GM18526 (cell line): ENCODE results near the gene PCLO.

ENCODE experiments used
- POLR2A ChIP-seq: IDR thresholded peaks from 3 replicates; pipeline ENCODE4 v1.6.1; 2011; ENCODE audit not compliant: insufficient read length; ENCODE audit errors: extremely low read depth

The PCLO gene

GRCh38 chr7:82778021-82778420 lies 384.7 kb downstream of the PCLO start:
- TF ChIP-seq POLR2A, result no peak

- no peak for TF ChIP-seq POLR2A
Observed at GRCh38 chr7:82762880-82763279, 399.8 kb downstream of the PCLO start.

DNA sequence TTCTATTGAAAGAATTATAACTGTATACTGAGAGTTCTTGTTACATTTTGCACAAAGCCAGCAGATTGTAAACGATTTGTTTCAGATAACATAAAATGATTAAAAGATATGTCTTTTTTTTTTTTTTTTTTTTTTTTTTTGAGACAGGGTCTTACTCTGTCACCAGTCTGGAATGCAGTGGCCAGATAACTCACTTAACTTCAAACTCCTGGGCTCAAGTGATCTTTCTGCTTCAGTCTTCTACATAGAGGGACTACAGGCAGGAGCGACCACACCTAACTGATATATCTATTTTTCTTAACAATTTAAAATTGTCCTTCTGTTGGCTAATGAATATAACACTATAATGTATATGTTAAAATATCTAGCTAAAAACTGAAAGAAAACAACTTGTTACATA lies 401.9 kb downstream of the PCLO start:
- no peak for TF ChIP-seq POLR2A

- TF ChIP-seq POLR2A, result no peak
Observed at GRCh38 chr7:82760074-82760473, 402.6 kb downstream of the PCLO start.

- TF ChIP-seq POLR2A, result no peak
Observed at GRCh38 chr7:82755705-82756551, 406.8 kb downstream of the PCLO start.

GRCh38 chr7:82750007-82750406 lies 412.7 kb downstream of the PCLO start:
- TF ChIP-seq POLR2A, result no peak

DNA sequence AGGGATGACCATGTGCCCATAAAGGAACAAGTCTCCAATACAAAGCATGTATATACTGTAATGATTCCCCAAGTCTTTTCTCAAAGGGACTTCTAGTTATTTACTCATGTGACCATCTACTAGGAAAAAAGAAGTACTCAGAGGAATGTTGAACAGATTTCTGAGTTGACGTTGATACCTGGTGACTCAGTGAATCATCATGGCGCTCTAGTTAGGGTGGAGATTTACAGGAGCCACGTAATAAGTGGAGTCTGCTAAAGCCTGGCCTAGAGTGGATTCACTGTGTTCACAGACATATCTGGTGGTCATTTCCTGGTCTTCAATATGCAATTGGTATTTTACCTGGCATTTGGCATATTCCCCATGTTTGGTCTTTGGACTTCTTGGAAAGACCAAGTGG lies 416.9 kb downstream of the PCLO start:
- no peak for TF ChIP-seq POLR2A

- TF ChIP-seq POLR2A, result no peak
Observed at GRCh38 chr7:82745117-82745516, 417.6 kb downstream of the PCLO start.

DNA sequence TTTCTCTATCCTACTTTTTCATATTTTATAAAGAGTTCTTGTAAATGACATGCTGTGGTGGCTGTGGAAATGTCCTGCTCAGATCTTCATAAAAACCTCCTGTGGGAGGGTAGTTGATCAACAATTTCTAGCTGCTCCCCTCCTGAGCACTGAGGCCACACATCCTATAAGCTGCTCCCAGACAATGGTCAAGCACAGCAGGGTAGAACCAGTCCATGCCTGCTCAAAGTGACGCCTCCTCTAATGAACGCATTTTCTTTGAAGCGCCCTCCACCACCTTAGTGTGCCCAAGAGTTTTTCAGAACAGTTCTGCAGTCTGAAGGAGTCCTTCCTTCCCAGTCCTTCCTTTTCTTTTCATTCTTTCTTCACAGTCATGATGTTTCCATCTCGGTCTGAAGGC lies 420.5 kb downstream of the PCLO start:
- no peak for TF ChIP-seq POLR2A

GRCh38 chr7:82741493-82741892 lies 421.2 kb downstream of the PCLO start:
- TF ChIP-seq POLR2A, result no peak

DNA sequence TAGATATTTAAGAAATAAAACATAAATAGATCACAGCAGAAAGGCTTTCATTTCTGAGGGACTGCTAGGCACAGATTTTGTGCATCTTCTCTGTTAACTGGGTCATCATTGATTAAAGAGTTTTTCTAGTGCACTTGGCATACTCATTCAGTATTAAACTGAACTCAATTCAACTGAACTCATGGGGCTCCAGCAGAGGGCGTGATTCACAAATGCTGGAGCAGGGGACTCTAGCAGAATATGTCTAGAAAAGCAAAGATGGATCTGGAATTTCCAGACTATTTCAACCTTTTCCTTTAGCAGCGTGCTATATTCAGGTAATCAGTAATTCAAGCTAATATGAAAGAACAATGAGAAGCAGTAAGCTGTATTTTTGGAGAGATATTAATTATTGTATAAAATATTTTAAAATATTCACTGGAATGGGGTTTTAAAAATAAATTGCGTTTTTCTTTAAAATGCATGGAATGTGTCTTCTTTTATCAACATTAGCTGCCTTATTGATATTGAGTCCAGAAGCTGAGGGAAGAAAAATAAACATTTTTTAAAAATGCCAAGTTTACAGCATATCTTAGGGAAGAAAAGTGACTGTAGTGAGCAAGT lies 422.3 kb downstream of the PCLO start:
- TF ChIP-seq POLR2A, result no peak

- no peak for TF ChIP-seq POLR2A
Observed at GRCh38 chr7:82736633-82737032, 426.1 kb downstream of the PCLO start.

- TF ChIP-seq POLR2A, result no peak
Observed at GRCh38 chr7:82732677-82733076, 430.0 kb downstream of the PCLO start.

- TF ChIP-seq POLR2A, result no peak
Observed at GRCh38 chr7:82729172-82730030, 433.3 kb downstream of the PCLO start.

GRCh38 chr7:82726038-82726800 lies 436.5 kb downstream of the PCLO start:
- no peak for TF ChIP-seq POLR2A

GRCh38 chr7:82723411-82723810 lies 439.3 kb downstream of the PCLO start:
- no peak for TF ChIP-seq POLR2A

DNA sequence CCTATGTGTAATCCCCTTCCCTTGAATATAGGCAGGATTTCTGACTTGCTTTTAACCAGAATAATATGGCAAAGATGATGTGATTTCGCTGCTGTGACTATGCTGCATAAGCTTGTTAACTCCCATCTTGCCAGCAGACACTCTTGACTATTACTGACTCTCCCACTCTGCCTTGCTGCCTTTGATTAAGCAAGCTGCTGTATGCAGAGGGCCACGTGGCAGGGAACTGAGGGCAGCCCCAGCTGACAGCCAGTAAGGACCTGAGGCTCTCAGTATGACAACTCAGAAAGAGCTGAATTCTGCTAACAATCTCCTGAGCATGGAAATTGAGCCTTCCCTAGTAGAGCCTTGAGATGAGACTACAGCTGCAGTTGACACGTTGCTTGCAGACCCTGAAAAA lies 439.7 kb downstream of the PCLO start:
- no peak for TF ChIP-seq POLR2A
